HL-60 (cell line): Measurements from ENCODE around the gene REXO5.

Source experiments
- POLR2AphosphoS5 ChIP-seq: IDR thresholded peaks from 2 replicates; pipeline ENCODE4 v1.6.1; 2012; ENCODE audit warnings: low read depth
- TF ChIP-seq, protein P1 (sequence below): IDR thresholded peaks from one replicate; pipeline ENCODE4 v1.5.1; 2011; ENCODE audit warnings: low read length, control low read depth, inconsistent platforms; ENCODE audit not compliant: insufficient read depth

- TF ChIP-seq, protein P1, sequence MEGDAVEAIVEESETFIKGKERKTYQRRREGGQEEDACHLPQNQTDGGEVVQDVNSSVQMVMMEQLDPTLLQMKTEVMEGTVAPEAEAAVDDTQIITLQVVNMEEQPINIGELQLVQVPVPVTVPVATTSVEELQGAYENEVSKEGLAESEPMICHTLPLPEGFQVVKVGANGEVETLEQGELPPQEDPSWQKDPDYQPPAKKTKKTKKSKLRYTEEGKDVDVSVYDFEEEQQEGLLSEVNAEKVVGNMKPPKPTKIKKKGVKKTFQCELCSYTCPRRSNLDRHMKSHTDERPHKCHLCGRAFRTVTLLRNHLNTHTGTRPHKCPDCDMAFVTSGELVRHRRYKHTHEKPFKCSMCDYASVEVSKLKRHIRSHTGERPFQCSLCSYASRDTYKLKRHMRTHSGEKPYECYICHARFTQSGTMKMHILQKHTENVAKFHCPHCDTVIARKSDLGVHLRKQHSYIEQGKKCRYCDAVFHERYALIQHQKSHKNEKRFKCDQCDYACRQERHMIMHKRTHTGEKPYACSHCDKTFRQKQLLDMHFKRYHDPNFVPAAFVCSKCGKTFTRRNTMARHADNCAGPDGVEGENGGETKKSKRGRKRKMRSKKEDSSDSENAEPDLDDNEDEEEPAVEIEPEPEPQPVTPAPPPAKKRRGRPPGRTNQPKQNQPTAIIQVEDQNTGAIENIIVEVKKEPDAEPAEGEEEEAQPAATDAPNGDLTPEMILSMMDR, result no peak
- no peak for TF ChIP-seq POLR2AphosphoS5
Observed at GRCh38 chr16:20781697-20782096, 24.6 kb upstream of the REXO5 start.
